Left ventricle myocardium inferior (tissue), 1 donor: ENCODE data around the gene AJAP1. TPM values are rescaled to one million over a fixed set of nuclear protein-coding genes. Genes with fewer than 3 reads are reported as not detected.

Source experiments
- DNase-seq: peaks from one replicate; pipeline ENCODE4 v3.0.0-alpha.2; 2020
- H3K27ac ChIP-seq: fragments of 200-600 bp; replicated peaks from 2 replicates; pipeline ENCODE4 v1.8.0; 2021
- H3K27me3 ChIP-seq: fragments of 200-600 bp; 2 replicates; pipeline ENCODE4 v1.8.0; 2021; ENCODE audit warnings: low read depth
- H3K36me3 ChIP-seq: fragments of 200-600 bp; 2 replicates; pipeline ENCODE4 v1.8.0; 2021
- H3K4me1 ChIP-seq: fragments of 200-600 bp; 2 replicates; pipeline ENCODE4 v1.8.0; 2021
- H3K4me3 ChIP-seq: fragments of 200-600 bp; 2 replicates; pipeline ENCODE4 v1.8.0; 2021; ENCODE audit warnings: mild to moderate bottlenecking, moderate library complexity
- H3K9me3 ChIP-seq: fragments of 200-600 bp; replicated peaks from 2 replicates; pipeline ENCODE4 v1.8.0; 2021
- intact Hi-C: fragments of 100-400 bp; cut with micrococcal nuclease; formaldehyde crosslinking; loops from one replicate; pipeline ENCODE4 v1.11.0; 2022
- total RNA-seq: library from RNA; stranded (reverse); fragmentation: NEBNext Ultra II Directional; extraction: Animal tissue kit (Norgen Biotek cat#: 25700); gene quantifications from one replicate; pipeline ENCODE4 v1.2.1, GENCODE V29; 2021
- TF ChIP-seq, protein P1 (sequence below): fragments of 200-600 bp; IDR thresholded peaks from 2 replicates; pipeline ENCODE4 v1.8.0; 2021; ENCODE audit warnings: antibody characterized with exemption, mild to moderate bottlenecking, borderline replicate concordance
- donor health status: DM: no; HTN: yes; CAD: no; lungs with severe emphysema.

Gene AJAP1
- total RNA-seq, 1 donor from 2014 or later = 0.16 TPM

DNA sequence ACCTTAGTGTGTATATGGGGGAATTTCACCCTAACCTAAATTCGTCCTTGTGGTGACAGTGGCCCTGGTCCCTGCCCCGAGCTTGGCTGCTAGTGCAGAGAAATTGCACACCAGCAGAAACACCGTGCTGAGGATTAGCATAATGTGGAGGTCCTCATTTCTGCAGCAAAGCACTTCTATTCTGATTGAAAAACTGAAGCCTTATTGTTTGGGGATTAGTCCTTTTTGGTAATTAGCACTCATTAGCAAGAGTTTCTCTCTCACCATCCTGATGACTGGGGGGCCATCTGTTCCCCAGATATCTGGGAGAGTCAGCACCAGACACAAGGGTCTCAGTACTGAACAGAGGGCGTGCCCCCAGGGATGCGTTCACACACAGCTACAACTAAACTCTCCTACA is 55.2 kb downstream of the AJAP1 start:
- intact Hi-C loops = no loop called here
- TF ChIP-seq, protein P1, sequence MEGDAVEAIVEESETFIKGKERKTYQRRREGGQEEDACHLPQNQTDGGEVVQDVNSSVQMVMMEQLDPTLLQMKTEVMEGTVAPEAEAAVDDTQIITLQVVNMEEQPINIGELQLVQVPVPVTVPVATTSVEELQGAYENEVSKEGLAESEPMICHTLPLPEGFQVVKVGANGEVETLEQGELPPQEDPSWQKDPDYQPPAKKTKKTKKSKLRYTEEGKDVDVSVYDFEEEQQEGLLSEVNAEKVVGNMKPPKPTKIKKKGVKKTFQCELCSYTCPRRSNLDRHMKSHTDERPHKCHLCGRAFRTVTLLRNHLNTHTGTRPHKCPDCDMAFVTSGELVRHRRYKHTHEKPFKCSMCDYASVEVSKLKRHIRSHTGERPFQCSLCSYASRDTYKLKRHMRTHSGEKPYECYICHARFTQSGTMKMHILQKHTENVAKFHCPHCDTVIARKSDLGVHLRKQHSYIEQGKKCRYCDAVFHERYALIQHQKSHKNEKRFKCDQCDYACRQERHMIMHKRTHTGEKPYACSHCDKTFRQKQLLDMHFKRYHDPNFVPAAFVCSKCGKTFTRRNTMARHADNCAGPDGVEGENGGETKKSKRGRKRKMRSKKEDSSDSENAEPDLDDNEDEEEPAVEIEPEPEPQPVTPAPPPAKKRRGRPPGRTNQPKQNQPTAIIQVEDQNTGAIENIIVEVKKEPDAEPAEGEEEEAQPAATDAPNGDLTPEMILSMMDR = no peak
- peaks cover 82% of the 10 kb centered on the region for H3K27me3 ChIP-seq

DNA sequence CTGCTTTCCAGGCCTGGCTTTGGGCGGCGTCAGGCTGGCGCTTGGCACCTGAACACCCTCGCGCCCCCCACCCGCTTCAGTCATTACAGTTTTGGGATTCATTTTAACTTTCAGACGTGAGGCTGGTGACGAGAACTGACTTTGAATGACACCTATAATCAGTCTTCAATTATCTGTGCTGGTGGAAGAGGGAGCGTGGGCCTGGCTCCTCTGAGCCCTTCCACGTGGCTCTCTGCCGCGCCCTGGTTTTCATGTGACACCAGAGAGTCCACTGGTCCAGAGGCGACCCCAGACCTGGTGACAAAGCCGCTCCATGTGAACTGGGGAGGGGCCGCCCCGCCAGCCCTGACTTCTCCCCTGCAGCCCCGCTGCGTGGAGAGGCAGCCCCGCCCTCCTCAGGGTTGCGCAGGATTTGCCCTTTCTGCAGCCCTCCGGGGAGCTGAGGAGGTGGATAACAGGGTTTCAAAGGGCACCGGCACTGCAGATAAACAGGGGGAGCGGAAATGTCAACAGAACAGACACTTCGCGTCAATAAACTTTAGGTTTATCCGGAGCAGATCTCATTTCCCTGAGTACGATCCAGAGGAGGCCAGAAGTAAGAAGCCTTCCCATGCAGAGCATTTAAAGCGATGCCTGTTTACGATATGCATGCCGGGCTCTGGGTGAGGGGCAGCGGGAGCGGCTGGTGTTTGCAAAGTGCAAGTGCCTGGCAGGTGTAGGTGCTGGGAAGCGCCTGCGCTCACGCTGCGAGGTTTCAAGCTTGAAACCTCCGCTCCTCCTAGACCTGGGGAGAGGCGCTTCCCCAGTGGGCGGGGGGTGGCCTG is 56.4 kb downstream of the AJAP1 start:
- intact Hi-C loops = no loop called here
- peaks cover 93% of the 10 kb centered on the region for H3K27me3 ChIP-seq
- peak overlapping the region; percentile 9 for H3K4me3 ChIP-seq
- no peak for DNase-seq
- no peak overlapping the region for H3K27ac ChIP-seq
- peaks cover 10% of the 10 kb centered on the region for H3K4me1 ChIP-seq
- no peaks in the 10 kb centered on the region for H3K36me3 ChIP-seq
- TF ChIP-seq, protein P1 = no peak
- peaks cover 9% of the 10 kb centered on the region for H3K9me3 ChIP-seq

More for the DNA sequence above, 55.2 kb downstream of the AJAP1 start:
- DNase-seq = no peak
- no peaks in the 10 kb centered on the region for H3K36me3 ChIP-seq
- no peak overlapping the region for H3K4me3 ChIP-seq
- H3K4me1 ChIP-seq = peaks cover 10% of the 10 kb centered on the region
- no peaks in the 10 kb centered on the region for H3K9me3 ChIP-seq
- H3K27ac ChIP-seq = no peak overlapping the region

DNA sequence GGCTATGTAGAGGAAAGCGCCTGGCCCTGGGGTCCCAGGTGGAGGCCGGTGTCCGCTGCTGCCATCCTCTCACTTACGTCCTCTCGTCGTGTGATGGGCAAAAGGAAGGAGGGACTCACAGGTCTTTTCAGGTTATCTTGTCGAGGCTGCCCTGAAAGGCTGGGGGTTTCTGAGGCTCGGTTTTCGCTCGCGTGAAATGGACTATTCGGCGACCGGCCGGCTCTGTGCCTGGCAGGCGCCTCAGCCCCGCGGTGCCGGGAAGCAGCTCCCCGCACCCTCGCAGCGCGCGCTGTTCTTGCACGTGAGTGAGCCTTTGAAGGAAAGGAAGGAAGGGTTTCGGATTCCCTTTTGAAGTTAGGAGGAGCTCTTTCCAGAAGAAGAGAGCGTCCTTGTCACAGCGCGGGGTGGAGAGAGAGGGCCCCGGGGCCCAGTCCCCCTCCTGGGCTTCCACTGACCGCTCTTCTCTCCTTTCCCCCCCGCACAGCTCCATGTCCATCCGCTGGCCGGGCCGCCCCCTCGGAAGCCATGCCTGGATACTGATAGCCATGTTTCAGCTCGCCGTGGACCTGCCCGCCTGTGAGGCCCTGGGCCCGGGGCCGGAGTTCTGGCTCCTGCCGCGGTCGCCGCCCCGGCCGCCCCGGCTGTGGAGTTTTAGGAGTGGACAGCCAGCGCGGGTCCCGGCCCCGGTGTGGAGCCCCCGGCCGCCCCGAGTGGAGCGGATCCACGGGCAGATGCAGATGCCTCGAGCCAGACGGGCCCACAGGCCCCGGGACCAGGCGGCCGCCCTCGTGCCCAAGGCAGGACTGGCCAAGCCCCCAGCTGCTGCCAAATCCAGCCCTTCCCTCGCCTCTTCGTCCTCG is 57.2 kb downstream of the AJAP1 start:
- Histone ChIP-seq H3K4me3 (peak overlapping the region; percentile 9), H3K36me3 (no peaks in the 10 kb centered on the region), H3K9me3 (peaks cover 13% of the 10 kb centered on the region), H3K4me1 (peaks cover 10% of the 10 kb centered on the region), H3K27me3 (peaks cover 97% of the 10 kb centered on the region), H3K27ac (no peak overlapping the region)
- DNase-seq = no peak
- TF ChIP-seq, protein P1 = no peak
- intact Hi-C loops = no loop called here

DNA sequence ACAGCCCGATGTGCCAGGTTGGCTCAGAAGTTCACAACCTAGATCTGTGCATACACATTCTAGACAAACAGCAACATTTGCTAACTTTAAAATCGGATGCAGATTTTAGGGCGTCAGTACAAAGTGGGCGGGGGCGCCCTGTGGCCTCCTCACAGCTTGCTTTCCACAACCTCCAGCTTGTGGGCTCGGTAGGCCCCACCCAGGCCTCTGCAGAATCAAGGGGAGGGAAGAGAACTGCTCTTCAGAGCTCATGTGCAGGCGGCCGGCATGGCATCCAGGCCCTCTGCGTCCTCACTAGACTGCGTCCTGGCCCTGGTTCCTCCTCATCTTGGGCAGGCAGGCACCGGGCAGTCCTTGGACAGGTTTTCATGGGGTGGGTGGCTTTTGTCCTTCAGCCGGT is 59.3 kb downstream of the AJAP1 start:
- Histone ChIP-seq H3K9me3 (peaks cover 13% of the 10 kb centered on the region), H3K27me3 (peaks cover 84% of the 10 kb centered on the region), H3K4me3 (no peak overlapping the region), H3K4me1 (peaks cover 10% of the 10 kb centered on the region), H3K27ac (no peak overlapping the region), H3K36me3 (no peaks in the 10 kb centered on the region)
- TF ChIP-seq, protein P1 = no peak
- no peak for DNase-seq
- intact Hi-C loops = no loop called here

DNA sequence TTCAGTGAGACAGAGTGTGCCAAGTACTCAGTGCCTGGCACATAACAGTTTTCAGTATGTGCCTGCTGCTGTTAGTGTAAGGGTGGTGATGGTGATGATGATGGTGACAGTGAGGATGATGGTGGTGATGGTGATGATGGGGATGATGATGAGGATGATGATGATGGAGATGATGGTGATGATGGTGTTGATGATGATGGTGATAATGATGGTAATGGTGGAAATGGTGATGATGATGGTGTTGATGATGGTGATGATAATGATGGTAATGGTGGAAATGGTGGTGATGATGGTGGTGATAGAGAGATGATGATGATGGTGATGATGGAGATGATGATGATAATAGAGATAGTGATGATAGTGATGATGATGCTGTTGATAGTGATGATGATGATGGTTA is 62.0 kb downstream of the AJAP1 start:
- no peak for DNase-seq
- Histone ChIP-seq H3K27me3 (peaks cover 83% of the 10 kb centered on the region), H3K9me3 (peaks cover 13% of the 10 kb centered on the region), H3K4me3 (no peak overlapping the region), H3K27ac (no peak overlapping the region), H3K4me1 (peaks cover 1% of the 10 kb centered on the region), H3K36me3 (no peaks in the 10 kb centered on the region)
- intact Hi-C loops = no loop called here
- TF ChIP-seq, protein P1 = no peak
